PC-9 (cell line): ENCODE results near the gene GLCE. TPM values are rescaled to one million over a fixed set of nuclear protein-coding genes. Genes with fewer than 3 reads are reported as not detected.
"Not testable (repeated sequence)": the region's sequence is repeated elsewhere in the genome, so short reads cannot be mapped to it uniquely, and the experiment has no call there.

Experiments
- BruUV-seq: library from RNA; stranded (reverse); fragments of 400-500 nt; replicated peaks from 2 replicates; lab custom pipeline; 2021; lab: Mats Ljungman, UMichigan
- CTCF ChIA-PET: fragments of 300-600 bp; sonication (Branson Sonifier 250); formaldehyde crosslinking; loops from one replicate; lab custom pipeline; 2022; ENCODE audit warnings: antibody characterized with exemption; lab: Charles Lee
- POLR2A ChIA-PET: fragments of 300-600 bp; sonication (Branson Sonifier 250); formaldehyde crosslinking; loops from one replicate; lab custom pipeline; 2022; ENCODE audit warnings: antibody characterized with exemption; ENCODE audit not compliant: unreplicated experiment; lab: Charles Lee
- DNase-seq, 2 experiments: peaks; one replicate each; pipeline versions ENCODE4 v3.0.0 to v3.0.0-alpha.2; 2015 to 2022; ENCODE audit warnings: mixed read lengths in 1 of 2
- H2AFZ ChIP-seq: fragments of 200-600 bp; sonication (generic); 2 replicates; pipeline ENCODE4 v1.8.1; 2017; ENCODE audit warnings: antibody characterized with exemption
- H3F3A ChIP-seq: fragments of 200-600 bp; sonication (generic); 2 replicates; pipeline ENCODE4 v1.8.1; 2017; ENCODE audit warnings: antibody characterized with exemption, mild to moderate bottlenecking, low read depth; ENCODE audit not compliant: insufficient read depth
- H3K27ac ChIP-seq: fragments of 200-600 bp; sonication (generic); 2 replicates; pipeline ENCODE4 v1.6.1; 2016; ENCODE audit warnings: mixed run types
- H3K27me3 ChIP-seq: fragments of 200-600 bp; sonication (generic); 2 replicates; pipeline ENCODE4 v1.6.1; 2016; ENCODE audit warnings: low read depth, mixed run types; ENCODE audit not compliant: insufficient read depth
- H3K36me3 ChIP-seq: fragments of 200-600 bp; sonication (generic); 2 replicates; pipeline ENCODE4 v1.6.1; 2016; ENCODE audit warnings: low read depth, mixed run types
- H3K4me1 ChIP-seq: fragments of 200-600 bp; sonication (generic); replicated peaks from 2 replicates; pipeline ENCODE4 v1.6.1; 2016; ENCODE audit warnings: mixed run types; ENCODE audit not compliant: insufficient read depth
- H3K4me2 ChIP-seq: fragments of 200-600 bp; sonication (generic); 2 replicates; pipeline ENCODE4 v1.6.1; 2017; ENCODE audit warnings: mixed run types
- H3K4me3 ChIP-seq: fragments of 200-600 bp; sonication (generic); 2 replicates; pipeline ENCODE4 v1.6.1; 2016; ENCODE audit warnings: mixed run types
- H3K79me2 ChIP-seq: fragments of 200-600 bp; sonication (generic); 2 replicates; pipeline ENCODE4 v1.6.1; 2017; ENCODE audit warnings: low read depth, mixed run types
- H3K9me2 ChIP-seq: fragments of 200-600 bp; sonication (generic); 2 replicates; pipeline ENCODE4 v1.8.1; 2017; ENCODE audit warnings: mild to moderate bottlenecking; ENCODE audit not compliant: insufficient read depth
- H3K9me3 ChIP-seq: fragments of 200-600 bp; sonication (generic); 2 replicates; pipeline ENCODE4 v1.8.1; 2016; ENCODE audit warnings: low read depth; ENCODE audit not compliant: insufficient read depth
- H4K20me1 ChIP-seq: fragments of 200-600 bp; sonication (generic); 2 replicates; pipeline ENCODE4 v1.8.1; 2017; ENCODE audit not compliant: insufficient read depth
- EZH2 ChIP-seq: fragments of 200-600 bp; sonication (generic); IDR thresholded peaks from 2 replicates; pipeline ENCODE4 v1.8.0; 2017; ENCODE audit warnings: antibody characterized with exemption, low read depth
- intact Hi-C: fragments of 100-400 bp; cut with micrococcal nuclease; formaldehyde crosslinking; loops from one replicate; pipeline ENCODE4 v1.10.0; 2022; ENCODE audit not compliant: unreplicated experiment
- total RNA-seq: library from RNA; stranded (reverse); gene quantifications from 2 replicates; pipeline ENCODE4 v1.2.3, GENCODE V29; 2021
- TF ChIP-seq, protein P1 (sequence below): fragments of 200-600 bp; sonication (generic); conservative IDR thresholded peaks from 2 replicates; pipeline ENCODE4 v1.6.1; 2017; ENCODE audit warnings: mixed run types, antibody characterized with exemption, mild to moderate bottlenecking, moderate library complexity

GLCE gene
- total RNA-seq, 1 experiment from 2014 or later, result 31.3 TPM

DNA sequence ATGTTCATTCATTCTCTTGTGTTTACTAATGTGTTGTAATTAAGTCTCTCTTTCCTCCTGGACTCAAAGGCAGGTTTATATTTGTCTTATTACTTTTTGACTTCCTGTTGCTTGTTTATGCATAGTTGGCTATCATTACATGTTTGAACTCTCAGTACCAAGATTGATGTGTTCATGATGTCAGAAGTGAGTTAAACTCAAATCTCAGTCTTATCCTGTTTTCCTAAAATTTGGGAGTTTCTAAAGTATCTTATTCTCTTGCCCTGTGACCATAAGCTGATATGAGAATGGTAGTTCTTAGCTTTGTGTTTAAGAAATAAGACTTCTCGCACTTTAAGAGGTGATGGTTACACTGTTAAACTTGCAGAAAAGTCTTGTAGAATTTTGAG, 5.2 kb downstream of the GLCE start:
- peaks cover 72% of the 10 kb centered on the region for H3K79me2 ChIP-seq
- H3K27me3 ChIP-seq, result no peaks in the 10 kb centered on the region
- H3K4me1 ChIP-seq, result peaks cover 17% of the 10 kb centered on the region
- H3K4me3 ChIP-seq, result no peak overlapping the region
- H3K9me2 ChIP-seq, result no peaks in the 10 kb centered on the region
- TF ChIP-seq, protein P1, sequence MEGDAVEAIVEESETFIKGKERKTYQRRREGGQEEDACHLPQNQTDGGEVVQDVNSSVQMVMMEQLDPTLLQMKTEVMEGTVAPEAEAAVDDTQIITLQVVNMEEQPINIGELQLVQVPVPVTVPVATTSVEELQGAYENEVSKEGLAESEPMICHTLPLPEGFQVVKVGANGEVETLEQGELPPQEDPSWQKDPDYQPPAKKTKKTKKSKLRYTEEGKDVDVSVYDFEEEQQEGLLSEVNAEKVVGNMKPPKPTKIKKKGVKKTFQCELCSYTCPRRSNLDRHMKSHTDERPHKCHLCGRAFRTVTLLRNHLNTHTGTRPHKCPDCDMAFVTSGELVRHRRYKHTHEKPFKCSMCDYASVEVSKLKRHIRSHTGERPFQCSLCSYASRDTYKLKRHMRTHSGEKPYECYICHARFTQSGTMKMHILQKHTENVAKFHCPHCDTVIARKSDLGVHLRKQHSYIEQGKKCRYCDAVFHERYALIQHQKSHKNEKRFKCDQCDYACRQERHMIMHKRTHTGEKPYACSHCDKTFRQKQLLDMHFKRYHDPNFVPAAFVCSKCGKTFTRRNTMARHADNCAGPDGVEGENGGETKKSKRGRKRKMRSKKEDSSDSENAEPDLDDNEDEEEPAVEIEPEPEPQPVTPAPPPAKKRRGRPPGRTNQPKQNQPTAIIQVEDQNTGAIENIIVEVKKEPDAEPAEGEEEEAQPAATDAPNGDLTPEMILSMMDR, result no peak
- no peak for TF ChIP-seq EZH2
- CTCF ChIA-PET, result interaction anchor here (0.6 to 1.0 kb wide), 3 partner anchors 26 to 102 kb away, joined by 3 to 14 read pairs (median 4); no protein-coding TSS in a partner anchor
- peaks cover 7% of the 10 kb centered on the region; the same call in 1 of the 2 replicates for H4K20me1 ChIP-seq
- H3K9me3 ChIP-seq, result no peaks in the 10 kb centered on the region
- no peak for DNase-seq
- no peak overlapping the region for H2AFZ ChIP-seq
- no peaks in the 10 kb centered on the region for H3K36me3 ChIP-seq
- no TSS peak for BruUV-seq
- POLR2A ChIA-PET, result no interaction called here
- intact Hi-C loops, result no loop called here
- no peak overlapping the region for H3K27ac ChIP-seq
- H3K4me2 ChIP-seq, result no peak overlapping the region
- peaks cover 10% of the 10 kb centered on the region; the same call in 1 of the 2 replicates for H3F3A ChIP-seq

- DNase-seq, result no peak
- Histone ChIP-seq H3K27me3 (no peaks in the 10 kb centered on the region), H3K27ac (no peak overlapping the region), H3K79me2 (peaks cover 57% of the 10 kb centered on the region), H3F3A (peaks cover 14% of the 10 kb centered on the region; the same call in 1 of the 2 replicates), H3K4me3 (no peak overlapping the region), H4K20me1 (peaks cover under 1% of the 10 kb centered on the region; the same call in 1 of the 2 replicates), H3K4me2 (no peak overlapping the region), H3K4me1 (peaks cover 19% of the 10 kb centered on the region), H3K9me2 (no peaks in the 10 kb centered on the region), H2AFZ (no peak overlapping the region), H3K9me3 (no peaks in the 10 kb centered on the region), H3K36me3 (no peaks in the 10 kb centered on the region)
- intact Hi-C loops, result no loop called here
- CTCF ChIA-PET, result no interaction called here
- POLR2A ChIA-PET, result no interaction called here
- BruUV-seq, result no TSS peak
- TF ChIP-seq, protein P1, result no peak
- TF ChIP-seq EZH2, result no peak
These were observed 6.9 kb downstream of the GLCE start for GRCh38 chr15:69167218-69167846.

DNA sequence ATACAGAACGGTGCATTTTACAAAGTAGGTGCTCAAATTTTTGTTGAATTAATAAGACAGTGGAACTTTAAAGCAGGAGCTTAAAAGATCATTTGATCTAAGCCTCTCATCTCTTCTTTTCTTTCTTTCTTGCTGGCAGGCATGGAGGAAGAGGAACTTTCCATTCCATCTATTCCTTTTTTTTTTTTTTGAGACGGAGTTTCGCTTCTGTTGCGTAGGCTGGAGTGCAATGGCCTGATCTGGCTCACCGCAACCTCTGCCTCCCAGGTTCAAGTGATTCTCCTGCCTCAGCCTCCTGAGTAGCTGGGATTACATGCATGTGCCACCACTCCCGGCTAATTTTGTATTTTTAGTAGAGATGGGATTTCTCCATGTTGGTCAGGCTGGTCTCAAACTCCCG, 7.9 kb downstream of the GLCE start:
- POLR2A ChIA-PET, H3K4me3 ChIP-seq, H2AFZ ChIP-seq, H3K9me2 ChIP-seq, DNase-seq, H4K20me1 ChIP-seq, H3K36me3 ChIP-seq, H3K4me2 ChIP-seq, BruUV-seq, H3K27me3 ChIP-seq, H3K27ac ChIP-seq, intact Hi-C loops, H3K9me3 ChIP-seq: not testable (repeated sequence)
- Histone ChIP-seq H3K4me1 (peaks cover 29% of the 10 kb centered on the region), H3F3A (peaks cover 23% of the 10 kb centered on the region; the same call in 1 of the 2 replicates), H3K79me2 (peaks cover 51% of the 10 kb centered on the region)
- CTCF ChIA-PET, result interaction anchor here (0.6 to 0.7 kb wide), 3 partner anchors 9 to 1291 kb away, joined by 4 to 5 read pairs (median 4); no protein-coding TSS in a partner anchor

- Histone ChIP-seq H3K79me2 (peaks cover 50% of the 10 kb centered on the region), H3K4me1 (peaks cover 30% of the 10 kb centered on the region), H3F3A (peaks cover 23% of the 10 kb centered on the region; the same call in 1 of the 2 replicates)
- H3K4me2 ChIP-seq, H3K36me3 ChIP-seq, H3K9me2 ChIP-seq, BruUV-seq, H3K27ac ChIP-seq, DNase-seq, H2AFZ ChIP-seq, H3K9me3 ChIP-seq, H3K4me3 ChIP-seq, H3K27me3 ChIP-seq, intact Hi-C loops, POLR2A ChIA-PET, H4K20me1 ChIP-seq: not testable (repeated sequence)
- CTCF ChIA-PET, result interaction anchor here (0.6 kb wide), 1 partner anchor 165 kb away, joined by 3 read pairs; no protein-coding TSS in a partner anchor
These were observed 9.1 kb downstream of the GLCE start for GRCh38 chr15:69169540-69169939.
